Calu3 (cell line): ENCODE results near the gene SEC23IP. TPM values are rescaled to one million over a fixed set of nuclear protein-coding genes. Genes with fewer than 3 reads are reported as not detected.

Source experiments
- BruUV-seq: library from RNA; stranded (reverse); fragments of 400-500 nt; replicated peaks from 2 replicates; lab custom pipeline; 2021; lab: Mats Ljungman, UMichigan
- CTCF ChIA-PET: fragments of 300-600 bp; sonication (Branson Sonifier 250); formaldehyde crosslinking; loops from one replicate; lab custom pipeline; 2022; ENCODE audit warnings: antibody characterized with exemption; lab: Charles Lee
- DNase-seq: peaks from one replicate; pipeline ENCODE4 v3.0.0; 2022
- H3K27ac Mint-ChIP-seq: one replicate; pipeline ENCODE4 v1.8.0; 2022; ENCODE audit warnings: mixed read lengths; ENCODE audit not compliant: unreplicated experiment
- H3K27me3 Mint-ChIP-seq: one replicate; pipeline ENCODE4 v1.8.0; 2022; ENCODE audit warnings: mixed read lengths; ENCODE audit not compliant: unreplicated experiment
- H3K36me3 Mint-ChIP-seq: one replicate; pipeline ENCODE4 v1.8.0; 2022; ENCODE audit warnings: mild to moderate bottlenecking, moderate library complexity, mixed read lengths; ENCODE audit not compliant: insufficient read depth, unreplicated experiment
- H3K4me1 Mint-ChIP-seq: one replicate; pipeline ENCODE4 v1.8.0; 2022; ENCODE audit warnings: mild to moderate bottlenecking, low read depth, mixed read lengths; ENCODE audit not compliant: unreplicated experiment
- H3K4me3 Mint-ChIP-seq: one replicate; pipeline ENCODE4 v1.8.0; 2022; ENCODE audit warnings: mild to moderate bottlenecking, low read depth, moderate library complexity, mixed read lengths; ENCODE audit not compliant: unreplicated experiment
- H3K9me3 Mint-ChIP-seq: one replicate; pipeline ENCODE4 v1.8.0; 2022; ENCODE audit warnings: low read depth, mixed read lengths; ENCODE audit not compliant: unreplicated experiment
- intact Hi-C: fragments of 100-400 bp; cut with micrococcal nuclease; formaldehyde crosslinking; loops from one replicate; pipeline ENCODE4 v1.10.0; 2022; ENCODE audit not compliant: unreplicated experiment
- total RNA-seq: library from RNA; stranded (reverse); gene quantifications from 2 replicates; pipeline ENCODE4 v1.2.3, GENCODE V29; 2022
- TF ChIP-seq, protein P1 (sequence below): fragments of 200-600 bp; IDR thresholded peaks from one replicate; pipeline ENCODE4 v1.8.0; 2022; ENCODE audit warnings: antibody characterized with exemption; ENCODE audit not compliant: unreplicated experiment

SEC23IP gene
- total RNA-seq, 1 experiment from 2014 or later: 42.1 TPM

DNA sequence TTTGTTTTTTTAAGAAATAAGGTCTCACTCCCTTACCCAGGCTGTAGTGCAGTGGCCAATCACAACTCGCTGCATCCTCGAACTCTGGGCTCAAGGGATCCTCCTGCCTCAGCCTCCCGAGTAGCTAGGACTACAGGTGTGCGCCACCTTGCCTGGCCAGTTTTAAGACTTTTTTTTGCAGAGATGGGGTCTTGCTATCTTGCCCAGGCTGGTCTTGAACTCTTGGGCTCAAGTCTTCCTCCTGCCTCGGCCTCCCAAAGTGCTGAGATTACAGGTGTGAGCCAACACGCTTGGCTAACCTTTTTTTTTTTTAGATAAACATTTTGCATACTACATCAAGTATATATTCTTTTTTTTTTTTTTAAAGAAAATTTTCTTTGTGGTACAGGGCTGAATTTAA lies 18.2 kb downstream of the SEC23IP start:
- H3K27me3 Mint-ChIP-seq: no peaks in the 10 kb centered on the region
- TF ChIP-seq, protein P1, sequence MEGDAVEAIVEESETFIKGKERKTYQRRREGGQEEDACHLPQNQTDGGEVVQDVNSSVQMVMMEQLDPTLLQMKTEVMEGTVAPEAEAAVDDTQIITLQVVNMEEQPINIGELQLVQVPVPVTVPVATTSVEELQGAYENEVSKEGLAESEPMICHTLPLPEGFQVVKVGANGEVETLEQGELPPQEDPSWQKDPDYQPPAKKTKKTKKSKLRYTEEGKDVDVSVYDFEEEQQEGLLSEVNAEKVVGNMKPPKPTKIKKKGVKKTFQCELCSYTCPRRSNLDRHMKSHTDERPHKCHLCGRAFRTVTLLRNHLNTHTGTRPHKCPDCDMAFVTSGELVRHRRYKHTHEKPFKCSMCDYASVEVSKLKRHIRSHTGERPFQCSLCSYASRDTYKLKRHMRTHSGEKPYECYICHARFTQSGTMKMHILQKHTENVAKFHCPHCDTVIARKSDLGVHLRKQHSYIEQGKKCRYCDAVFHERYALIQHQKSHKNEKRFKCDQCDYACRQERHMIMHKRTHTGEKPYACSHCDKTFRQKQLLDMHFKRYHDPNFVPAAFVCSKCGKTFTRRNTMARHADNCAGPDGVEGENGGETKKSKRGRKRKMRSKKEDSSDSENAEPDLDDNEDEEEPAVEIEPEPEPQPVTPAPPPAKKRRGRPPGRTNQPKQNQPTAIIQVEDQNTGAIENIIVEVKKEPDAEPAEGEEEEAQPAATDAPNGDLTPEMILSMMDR: no peak
- H3K36me3 Mint-ChIP-seq: peaks cover 19% of the 10 kb centered on the region
- CTCF ChIA-PET: no interaction called here
- no TSS peak for BruUV-seq
- H3K4me3 Mint-ChIP-seq: no peak overlapping the region
- intact Hi-C loops: no loop called here
- no peaks in the 10 kb centered on the region for H3K9me3 Mint-ChIP-seq
- DNase-seq: no peak
- H3K27ac Mint-ChIP-seq: no peak overlapping the region
- no peaks in the 10 kb centered on the region for H3K4me1 Mint-ChIP-seq

DNA sequence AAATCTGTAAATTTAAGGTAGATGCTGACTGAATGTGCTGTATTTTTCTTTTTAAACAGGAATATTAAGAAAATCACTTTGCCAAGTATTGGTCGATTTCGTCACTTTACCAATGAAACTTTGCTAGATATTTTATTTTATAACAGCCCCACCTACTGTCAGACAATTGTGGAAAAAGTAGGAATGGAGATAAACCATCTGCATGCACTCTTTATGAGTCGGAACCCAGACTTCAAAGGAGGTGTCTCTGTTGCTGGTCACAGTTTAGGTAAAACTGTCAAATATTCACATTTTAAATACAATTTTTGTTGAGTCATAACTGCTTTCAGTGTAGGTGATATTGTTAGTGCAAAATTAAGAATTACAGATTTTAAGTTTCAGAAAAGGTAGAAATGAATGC lies 25.2 kb downstream of the SEC23IP start:
- Mint-ChIP-seq H3K9me3 (no peaks in the 10 kb centered on the region), H3K4me3 (no peak overlapping the region), H3K27ac (no peak overlapping the region), H3K4me1 (no peaks in the 10 kb centered on the region), H3K36me3 (peaks cover 30% of the 10 kb centered on the region), H3K27me3 (no peaks in the 10 kb centered on the region)
- no peak for DNase-seq
- TF ChIP-seq, protein P1: no peak
- CTCF ChIA-PET: no interaction called here
- no TSS peak for BruUV-seq
- intact Hi-C loops: no loop called here

DNA sequence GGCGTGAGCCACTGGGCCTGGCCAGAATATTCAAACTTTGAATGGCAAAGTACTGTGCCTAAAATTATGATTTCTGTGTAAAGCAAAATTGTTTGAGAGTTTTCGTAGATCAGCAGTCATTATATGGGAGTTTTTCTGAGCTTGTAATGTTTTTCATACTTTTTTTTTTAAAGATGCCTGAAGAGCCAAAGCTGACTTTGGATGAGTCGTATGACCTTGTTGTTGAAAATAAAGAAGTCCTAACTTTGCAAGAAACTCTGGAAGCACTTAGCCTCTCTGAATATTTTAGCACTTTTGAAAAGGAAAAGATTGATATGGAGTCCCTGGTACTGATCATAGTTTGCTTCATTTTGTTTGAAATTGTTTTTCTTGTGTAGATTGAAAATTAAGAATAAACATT lies 26.7 kb downstream of the SEC23IP start:
- H3K9me3 Mint-ChIP-seq: no peaks in the 10 kb centered on the region
- peaks cover 21% of the 10 kb centered on the region for H3K36me3 Mint-ChIP-seq
- CTCF ChIA-PET: no interaction called here
- TF ChIP-seq, protein P1: no peak
- no peaks in the 10 kb centered on the region for H3K4me1 Mint-ChIP-seq
- no peak for DNase-seq
- no peak overlapping the region for H3K27ac Mint-ChIP-seq
- intact Hi-C loops: no loop called here
- H3K4me3 Mint-ChIP-seq: no peak overlapping the region
- BruUV-seq: no TSS peak
- no peaks in the 10 kb centered on the region for H3K27me3 Mint-ChIP-seq

DNA sequence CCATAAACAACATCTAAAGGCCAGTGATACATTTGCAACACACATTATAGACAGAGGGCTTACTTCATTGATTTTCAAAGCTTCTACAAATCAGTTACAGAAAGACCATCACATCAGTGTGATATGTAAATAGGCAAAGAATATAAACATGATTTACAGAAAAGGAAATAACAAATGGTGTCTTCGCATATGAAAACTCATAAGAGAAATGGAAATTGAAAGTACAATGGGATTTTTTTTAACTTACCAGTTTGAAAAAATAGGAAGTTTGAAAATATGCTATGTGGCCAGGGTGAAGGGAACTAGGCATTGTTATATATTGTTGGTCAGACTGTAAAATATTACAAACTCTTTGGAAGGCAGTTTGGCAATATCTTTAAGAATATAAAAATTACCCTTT lies 27.3 kb downstream of the SEC23IP start:
- Mint-ChIP-seq H3K4me1 (no peaks in the 10 kb centered on the region), H3K27ac (no peak overlapping the region), H3K9me3 (no peaks in the 10 kb centered on the region), H3K4me3 (no peak overlapping the region), H3K27me3 (no peaks in the 10 kb centered on the region), H3K36me3 (peaks cover 21% of the 10 kb centered on the region)
- no TSS peak for BruUV-seq
- intact Hi-C loops: no loop called here
- TF ChIP-seq, protein P1: no peak
- CTCF ChIA-PET: no interaction called here
- no peak for DNase-seq
